AG04450 (cell line): ENCODE measurements around the gene MARK2. TPM values are rescaled to one million over a fixed set of nuclear protein-coding genes. Genes with fewer than 3 reads are reported as not detected.
"Not testable (repeated sequence)": the region's sequence is repeated elsewhere in the genome, so short reads cannot be mapped to it uniquely, and the experiment has no call there.

Experiments
- CTCF ChIA-PET: fragments of 300-600, 350-600 bp; formaldehyde crosslinking; extraction: SDS; loops from one replicate; lab custom pipeline; 2022; ENCODE audit warnings: antibody characterized with exemption, inconsistent platforms; lab: Charles Lee
- POLR2A ChIA-PET: fragments of 350-600 bp; formaldehyde crosslinking; extraction: SDS; loops from one replicate; lab custom pipeline; 2021; ENCODE audit warnings: antibody characterized with exemption, inconsistent platforms; lab: Yijun Ruan, JAX
- DNase-seq: peaks from one replicate; pipeline ENCODE4 v3.0.0-alpha.2; 2011; ENCODE audit warnings: low read depth, low spot score
- H3K27ac ChIP-seq: one replicate; pipeline ENCODE4 v1.5.1; 2012; ENCODE audit warnings: low read depth, low read length, control low read depth
- H3K27me3 ChIP-seq: one replicate; pipeline ENCODE4 v1.6.0; 2012; ENCODE audit warnings: low read length; ENCODE audit not compliant: control insufficient read depth, insufficient read depth
- H3K4me3 ChIP-seq: 2 replicates; pipeline ENCODE4 v1.5.1; 2011; ENCODE audit warnings: mild to moderate bottlenecking, low read depth, low read length, control low read depth
- H3K9me3 ChIP-seq: 2 replicates; pipeline ENCODE4 v1.5.1; 2012; ENCODE audit warnings: low read length; ENCODE audit not compliant: control insufficient read depth, insufficient read depth
- CTCF ChIP-seq: IDR thresholded peaks from 2 replicates; pipeline ENCODE4 v1.5.1; 2011; ENCODE audit warnings: low read depth, low read length, control low read depth, inconsistent platforms
- polyA plus RNA-seq: library from polyadenylated mRNA; depleted of rRNA; stranded (reverse); fragments of >200 nt; gene quantifications from 2 replicates; pipeline ENCODE4 v1.2.3, GENCODE V29; 2011

Gene MARK2
- polyA plus RNA-seq, 1 experiment: 16.5 TPM

- no peak overlapping the region for H3K27ac ChIP-seq
- ChIA-PET POLR2A (interaction anchor here (0.5 to 1.0 kb wide), 2 partner anchors 34 to 193 kb away, joined by 3 read pairs; partner anchors contain the start of gene ZFTA), CTCF (interaction anchor here (0.6 to 0.7 kb wide), 3 partner anchors 34 to 46 kb away, joined by 3 to 4 read pairs (median 3); no protein-coding TSS in a partner anchor)
- no peak overlapping the region for H3K4me3 ChIP-seq
- no peaks in the 10 kb centered on the region for H3K27me3 ChIP-seq
- no peak for DNase-seq
- H3K9me3 ChIP-seq: no peaks in the 10 kb centered on the region
- TF ChIP-seq CTCF: no peak
Observed at GRCh38 chr11:63802637-63803414, 36.1 kb upstream of the MARK2 start.

GRCh38 chr11:63804259-63804658 is 34.7 kb upstream of the MARK2 start:
- Histone ChIP-seq H3K4me3 (no peak overlapping the region), H3K27ac (no peak overlapping the region), H3K9me3 (no peaks in the 10 kb centered on the region), H3K27me3 (no peaks in the 10 kb centered on the region)
- DNase-seq: no peak
- TF ChIP-seq CTCF: no peak
- ChIA-PET POLR2A (no interaction called here), CTCF (no interaction called here)

GRCh38 chr11:63805844-63806415 is 33.0 kb upstream of the MARK2 start:
- Histone ChIP-seq H3K4me3 (no peak overlapping the region), H3K27me3 (no peaks in the 10 kb centered on the region), H3K9me3 (no peaks in the 10 kb centered on the region), H3K27ac (no peak overlapping the region)
- CTCF ChIA-PET: interaction anchor here (1.1 to 1.4 kb wide), 2 partner anchors 31 to 38 kb away, joined by 3 to 4 read pairs; partner anchors contain the start of gene ZFTA
- no peak for TF ChIP-seq CTCF
- no peak for DNase-seq
- POLR2A ChIA-PET: no interaction called here

GRCh38 chr11:63810383-63810782 is 28.5 kb upstream of the MARK2 start:
- CTCF ChIA-PET: interaction anchor here (0.7 to 1.0 kb wide), 2 partner anchors 27 to 45 kb away, joined by 3 read pairs; no protein-coding TSS in a partner anchor
- POLR2A ChIA-PET: not testable (repeated sequence)

GRCh38 chr11:63811522-63811921 is 27.4 kb upstream of the MARK2 start:
- no peak overlapping the region for H3K4me3 ChIP-seq
- no peak for DNase-seq
- H3K27me3 ChIP-seq: no peaks in the 10 kb centered on the region
- CTCF ChIA-PET: no interaction called here
- TF ChIP-seq CTCF: no peak
- H3K9me3 ChIP-seq: no peaks in the 10 kb centered on the region; the same call in 1 of the 2 replicates
- POLR2A ChIA-PET: no interaction called here
- no peak overlapping the region for H3K27ac ChIP-seq

More at GRCh38 chr11:63810383-63810782, 28.5 kb upstream of the MARK2 start:
- not testable (repeated sequence) for H3K4me3 ChIP-seq, DNase-seq, H3K27me3 ChIP-seq, H3K27ac ChIP-seq, H3K9me3 ChIP-seq
